Ovary (tissue), 3 donors: ENCODE data around the gene TET1.

Experiments used
- CTCF ChIP-seq, 3 donors: fragments of 450-650 bp in 2 of 3; fragments of 200-600 bp in 1 of 3; IDR thresholded peaks; one replicate each; pipeline versions ENCODE4 v1.5.1 to v1.8.0; 2016 to 2022; ENCODE audit warnings: antibody characterized with exemption in 3 of 3, mild to moderate bottlenecking in 1 of 3
- EP300 ChIP-seq: sonication (generic); formaldehyde crosslinking; IDR thresholded peaks from one replicate; pipeline ENCODE4 v1.6.1; 2017; ENCODE audit warnings: antibody characterized with exemption
- POLR2A ChIP-seq: fragments of 450-650 bp; IDR thresholded peaks from one replicate; pipeline ENCODE4 v1.6.1; 2017; ENCODE audit warnings: antibody characterized with exemption, mild to moderate bottlenecking, moderate library complexity
- donor health status: DM: no; HTN: no; CAD: no.

GRCh38 chr10:68561865-68562649, 1.9 kb downstream of the TET1 start:
- TF ChIP-seq POLR2A (no peak), CTCF (IDR thresholded peaks at IDR 0.05) (no peak), EP300 (no peak)
